ENCODE measurements around the gene SUPT4H1. TPM values are rescaled to one million over a fixed set of nuclear protein-coding genes. Genes with fewer than 3 reads are reported as not detected.

Gene SUPT4H1
- total and polyA plus RNA-seq, 9 of the 15 experiments (the other 6 are each of a cell fraction or from before 2014, with no cell fraction given) = 62.1 to 320 (median 117) TPM

- H3K4me2 ChIP-seq (ENCODE audit: insufficient read depth, low read length) = no peak overlapping the region
- peak overlapping the region in 1 of 2 experiments; percentile 55; a peak in 1 of 4 replicates for H3K9ac ChIP-seq (ENCODE audit: insufficient read depth in 1 of 2, low read depth in 2 of 2, low read length in 2 of 2)
- intact Hi-C loops (cut with micrococcal nuclease) (no loop called here), in situ Hi-C loops (cut with MboI) (no loop called here)
- no peak overlapping the region for H2AFZ ChIP-seq (ENCODE audit: low read depth, low read length)
- WGBS (ENCODE audit: insufficient coverage, low coverage, missing lambda C conversion rate) = 78% methylated on average over 4 of the region's 9 CpGs
- H3K9me1 ChIP-seq (ENCODE audit: control insufficient read depth, insufficient read depth, low read length) = no peaks in the 10 kb centered on the region
- no peak for TF ChIP-seq RBBP5 (IDR thresholded peaks at IDR 0.05; ENCODE audit: borderline replicate concordance, insufficient read depth, low read length, poor library complexity, severe bottlenecking)
- no peak for TF ChIP-seq KLF16 (IDR thresholded peaks at IDR 0.05)
- no peak for TF ChIP-seq USF1 (CRISPR knock-in tag; IDR thresholded peaks at IDR 0.05)
- TF ChIP-seq ZNF121 (CRISPR knock-in tag; conservative IDR thresholded peaks at IDR 0.05) = no peak
- TF ChIP-seq POLR2G (IDR thresholded peaks at IDR 0.05; ENCODE audit: low read depth, low read length) = no peak
- TF ChIP-seq ZNF778 (CRISPR knock-in tag; IDR thresholded peaks at IDR 0.05) = no peak
- no peak for TF ChIP-seq ETV5 (CRISPR knock-in tag; IDR thresholded peaks at IDR 0.05; ENCODE audit: low read depth)
- TF ChIP-seq SAFB2 (IDR thresholded peaks at IDR 0.05; ENCODE audit: borderline replicate concordance, low read depth, low read length, severe bottlenecking) = no peak
- no peak for TF ChIP-seq KLF13 (tag; IDR thresholded peaks at IDR 0.05; ENCODE audit: borderline replicate concordance, low read depth)
- no peak for TF ChIP-seq SIN3B (IDR thresholded peaks at IDR 0.05; ENCODE audit: low read depth)
- no peak for TF ChIP-seq MECOM (CRISPR knock-in tag; IDR thresholded peaks at IDR 0.05)
- TF ChIP-seq SRF (CRISPR knock-in tag; IDR thresholded peaks at IDR 0.05) = no peak
- no peak for TF ChIP-seq CBX1 (IDR thresholded peaks at IDR 0.05; ENCODE audit: low read depth)
- TF ChIP-seq NFXL1 (CRISPR knock-in tag; IDR thresholded peaks at IDR 0.05) = no peak
- no peak for TF ChIP-seq FUS (optimal IDR thresholded peaks at IDR 0.05; ENCODE audit: low read depth, low read length)
- TF ChIP-seq TCF7L2 (IDR thresholded peaks at IDR 0.05; ENCODE audit: low read depth, low read length) = no peak
- no peak for TF ChIP-seq MLLT1 (IDR thresholded peaks at IDR 0.05)
- no peak for TF ChIP-seq HDAC2 (IDR thresholded peaks at IDR 0.05)
- ChIA-PET CTCF (ENCODE audit: low intra/inter-chr PET ratio) (interaction anchor here (0.6 kb wide), 1 partner anchor 121 kb away, joined by 3 read pairs; no protein-coding TSS in a partner anchor), POLR2A (interaction anchor here (0.6 to 2.6 kb wide), 6 partner anchors 9 to 309 kb away, joined by 3 to 8 read pairs (median 4); no protein-coding TSS in a partner anchor)
- H3K4me1 ChIP-seq (replicated peaks in 1 of 2; ENCODE audit: control insufficient read depth in 2 of 2, insufficient read depth in 2 of 2, low read length in 2 of 2) = peaks cover 2 to 54% of the 10 kb centered on the region in 2 experiments; a peak in 4 of 5 replicates
- no TSS peak for BruUV-seq (replicated peaks)
- H3K27me3 ChIP-seq (ENCODE audit: control insufficient read depth in 2 of 2, insufficient read depth in 2 of 2, low read length in 2 of 2) = no peaks in the 10 kb centered on the region
- no peak overlapping the region for H3K27ac ChIP-seq (ENCODE audit: extremely low read depth, low read depth, low read length)
- H3K4me3 ChIP-seq = no peak overlapping the region
- DNase-seq (ENCODE audit: extremely low read depth in 1 of 4, low spot score in 3 of 4) (no peak), ATAC-seq (no peak), FAIRE-seq (no peak)
- H3K9me3 ChIP-seq (replicated peaks; ENCODE audit: control insufficient read depth, insufficient read depth, low read depth, low read length) = no peaks in the 10 kb centered on the region
- H3K79me2 ChIP-seq (ENCODE audit: control insufficient read depth, insufficient read depth, low read length) = peaks cover under 1% of the 10 kb centered on the region; the same call in 1 of the 3 replicates
- H4K20me1 ChIP-seq (replicated peaks; ENCODE audit: control insufficient read depth, insufficient read depth, low read length) = no peaks in the 10 kb centered on the region; the same call in 1 of the 2 replicates
- H3K36me3 ChIP-seq (ENCODE audit: control insufficient read depth, insufficient read depth, low read length) = no peaks in the 10 kb centered on the region
Observed at GRCh38 chr17:58322581-58323185, 29.3 kb downstream of the SUPT4H1 start.
